ENCODE measurements around the gene HM13.
"Not testable (repeated sequence)": the region's sequence is repeated elsewhere in the genome, so short reads cannot be mapped to it uniquely, and the experiment has no call there.

Gene HM13, protein sequence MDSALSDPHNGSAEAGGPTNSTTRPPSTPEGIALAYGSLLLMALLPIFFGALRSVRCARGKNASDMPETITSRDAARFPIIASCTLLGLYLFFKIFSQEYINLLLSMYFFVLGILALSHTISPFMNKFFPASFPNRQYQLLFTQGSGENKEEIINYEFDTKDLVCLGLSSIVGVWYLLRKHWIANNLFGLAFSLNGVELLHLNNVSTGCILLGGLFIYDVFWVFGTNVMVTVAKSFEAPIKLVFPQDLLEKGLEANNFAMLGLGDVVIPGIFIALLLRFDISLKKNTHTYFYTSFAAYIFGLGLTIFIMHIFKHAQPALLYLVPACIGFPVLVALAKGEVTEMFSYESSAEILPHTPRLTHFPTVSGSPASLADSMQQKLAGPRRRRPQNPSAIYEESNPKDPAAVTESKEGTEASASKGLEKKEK

DNA sequence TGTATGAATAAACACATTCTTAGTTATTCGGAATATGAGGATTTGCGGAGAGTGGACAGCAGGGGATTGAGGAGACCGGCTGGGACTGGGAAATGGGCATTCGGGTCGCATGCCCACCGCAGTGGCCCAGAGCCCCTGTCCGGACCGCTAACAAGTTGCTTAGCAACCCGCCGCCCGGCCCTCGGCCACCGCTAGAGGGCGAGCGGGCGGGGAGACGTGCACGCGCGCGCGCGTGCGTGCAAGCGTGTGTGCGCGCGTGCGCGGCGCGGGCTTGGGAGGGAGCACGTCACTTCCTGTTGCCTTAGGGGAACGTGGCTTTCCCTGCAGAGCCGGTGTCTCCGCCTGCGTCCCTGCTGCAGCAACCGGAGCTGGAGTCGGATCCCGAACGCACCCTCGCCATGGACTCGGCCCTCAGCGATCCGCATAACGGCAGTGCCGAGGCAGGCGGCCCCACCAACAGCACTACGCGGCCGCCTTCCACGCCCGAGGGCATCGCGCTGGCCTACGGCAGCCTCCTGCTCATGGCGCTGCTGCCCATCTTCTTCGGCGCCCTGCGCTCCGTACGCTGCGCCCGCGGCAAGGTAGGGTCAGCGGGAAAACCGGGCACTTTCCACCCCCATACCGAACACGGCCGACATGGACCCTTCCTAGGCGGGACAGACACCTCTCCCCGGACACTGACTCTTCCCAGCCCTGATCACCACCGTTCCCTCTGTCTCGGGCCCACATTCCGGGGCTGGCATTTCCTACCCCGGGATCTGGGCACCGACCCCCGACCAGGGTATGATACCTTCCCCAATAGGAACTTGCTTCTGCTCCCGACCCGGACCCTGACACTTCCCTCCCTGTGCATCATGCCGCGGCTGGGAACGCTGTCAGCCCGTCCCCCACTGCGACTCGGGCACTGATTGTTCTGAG is at the start of gene HM13:
HM13 (plus strand) TSS at position 289 of the 918 bp plus-strand sequence; CDS start at position 399, 110 bp downstream.
- DNase-seq (ENCODE audit: low read depth) = peak; percentile 83

DNA sequence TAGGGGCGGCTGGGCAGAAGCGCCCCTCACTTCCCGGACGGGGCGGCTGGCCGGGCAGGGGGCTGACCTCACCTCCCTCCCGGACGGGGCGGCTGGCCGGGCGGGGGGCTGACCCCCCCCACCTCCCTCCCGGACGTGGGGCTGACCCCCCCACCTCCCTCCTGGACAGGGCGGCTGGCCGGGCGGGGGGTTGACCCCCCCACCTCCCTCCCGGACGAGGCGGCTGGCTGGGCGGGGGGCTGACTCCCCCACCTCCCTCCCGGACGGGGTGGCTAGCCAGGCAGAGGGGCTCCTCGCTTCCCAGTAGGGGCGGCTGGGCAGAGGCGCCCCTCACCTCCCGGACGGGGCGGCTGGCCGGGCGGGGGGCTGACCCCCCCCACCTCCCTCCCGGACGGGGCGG is 43.3 kb upstream of the HM13 start:
- DNase-seq (ENCODE audit: low read depth) = not testable (repeated sequence)

DNA sequence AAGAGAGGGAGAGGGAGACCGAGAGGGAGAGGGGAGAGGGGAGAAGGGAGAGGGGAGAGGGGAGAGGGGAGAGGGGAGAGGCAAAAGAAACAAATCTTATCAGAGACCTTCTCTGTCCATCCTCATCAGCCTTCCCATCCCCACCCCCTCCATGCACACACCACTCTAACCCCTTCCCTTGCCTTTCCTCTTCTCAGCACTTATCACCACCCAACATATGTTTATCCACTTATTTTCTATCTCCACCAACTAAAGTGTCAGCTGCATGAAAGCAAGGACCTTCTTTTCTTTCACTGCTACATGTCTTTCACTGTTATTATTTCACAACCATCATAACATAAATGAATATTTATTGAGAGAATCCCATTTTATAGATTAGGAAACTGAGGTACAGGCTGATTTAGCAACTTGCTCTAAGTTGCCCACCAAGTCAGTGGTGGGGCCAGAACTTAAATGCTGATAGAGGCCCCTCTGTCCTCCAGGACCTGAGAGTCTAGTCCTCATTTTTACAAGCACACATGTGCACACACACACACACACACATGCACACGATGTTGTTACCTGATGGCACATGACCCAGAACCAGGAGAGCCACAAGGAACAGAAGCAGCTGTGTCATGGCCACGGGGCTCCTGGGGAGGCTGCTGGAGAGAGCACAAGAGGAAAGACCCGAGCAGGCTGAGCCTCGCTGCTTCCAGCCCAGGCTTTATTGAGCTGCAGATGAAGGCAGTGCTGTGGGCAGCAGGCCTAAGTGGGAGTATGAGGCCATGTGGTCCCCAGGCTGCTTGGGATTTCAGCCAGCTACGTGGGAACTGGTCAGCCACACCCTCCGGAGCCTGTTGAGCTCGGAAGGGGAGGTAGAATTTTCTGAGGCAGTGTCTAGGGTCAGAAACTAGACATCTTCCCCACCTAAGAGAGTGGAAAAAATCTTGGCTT is 41.6 kb upstream of the HM13 start:
- no peak for DNase-seq (ENCODE audit: low read depth)

DNA sequence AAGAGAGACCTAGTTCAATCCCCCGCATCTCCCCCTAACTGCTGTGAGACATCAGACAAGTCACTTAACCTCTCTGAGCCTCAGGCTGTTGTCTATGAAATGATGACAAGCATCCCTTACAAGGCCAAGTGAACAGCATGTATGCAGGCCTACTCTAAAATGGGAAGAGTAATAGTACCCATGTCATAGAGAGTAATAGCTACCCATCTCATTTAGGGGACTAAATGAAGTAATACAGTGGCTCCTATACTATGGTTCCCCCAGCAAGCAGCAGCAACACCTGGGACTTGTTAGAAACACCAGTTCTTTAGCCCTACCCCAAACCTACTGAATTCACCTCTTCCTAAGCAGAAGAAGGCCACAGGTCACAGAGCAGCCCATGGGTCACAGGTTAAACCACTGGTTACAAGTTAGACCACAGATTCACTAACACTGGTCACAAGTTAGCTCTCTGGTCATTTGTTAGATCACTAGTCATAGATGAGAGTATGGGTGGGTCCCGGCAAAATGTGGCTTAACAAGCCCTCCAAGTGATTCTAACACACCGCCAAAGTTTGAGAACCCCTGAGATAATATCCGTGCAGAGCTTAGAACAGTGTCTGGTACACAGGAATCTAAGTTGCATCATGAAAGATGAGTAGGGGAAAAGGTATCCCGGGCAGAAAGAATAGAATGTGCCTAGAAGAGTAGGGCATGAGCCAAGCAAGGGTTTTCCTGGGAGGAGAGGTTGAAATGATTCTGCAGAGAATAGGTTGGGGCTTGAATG is 40.7 kb upstream of the HM13 start:
- no peak for DNase-seq (ENCODE audit: low read depth)

DNA sequence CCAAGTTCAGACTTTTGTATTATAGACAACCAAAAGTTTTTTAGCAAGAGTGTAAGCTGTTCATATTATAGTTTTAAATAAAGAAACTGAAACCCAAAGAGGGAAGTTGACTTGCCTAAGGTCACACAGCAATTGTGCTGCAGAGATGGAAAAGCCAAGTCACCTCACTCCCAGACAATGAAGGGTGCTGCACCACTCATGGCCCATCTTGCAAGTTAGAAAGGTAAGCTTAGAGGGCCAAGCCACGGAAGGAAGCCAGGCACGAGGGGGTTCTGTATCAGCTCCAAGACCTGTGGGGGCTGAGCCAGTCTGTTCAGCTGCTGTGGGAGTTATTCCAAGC is 40.2 kb upstream of the HM13 start:
- DNase-seq (ENCODE audit: low read depth) = no peak

DNA sequence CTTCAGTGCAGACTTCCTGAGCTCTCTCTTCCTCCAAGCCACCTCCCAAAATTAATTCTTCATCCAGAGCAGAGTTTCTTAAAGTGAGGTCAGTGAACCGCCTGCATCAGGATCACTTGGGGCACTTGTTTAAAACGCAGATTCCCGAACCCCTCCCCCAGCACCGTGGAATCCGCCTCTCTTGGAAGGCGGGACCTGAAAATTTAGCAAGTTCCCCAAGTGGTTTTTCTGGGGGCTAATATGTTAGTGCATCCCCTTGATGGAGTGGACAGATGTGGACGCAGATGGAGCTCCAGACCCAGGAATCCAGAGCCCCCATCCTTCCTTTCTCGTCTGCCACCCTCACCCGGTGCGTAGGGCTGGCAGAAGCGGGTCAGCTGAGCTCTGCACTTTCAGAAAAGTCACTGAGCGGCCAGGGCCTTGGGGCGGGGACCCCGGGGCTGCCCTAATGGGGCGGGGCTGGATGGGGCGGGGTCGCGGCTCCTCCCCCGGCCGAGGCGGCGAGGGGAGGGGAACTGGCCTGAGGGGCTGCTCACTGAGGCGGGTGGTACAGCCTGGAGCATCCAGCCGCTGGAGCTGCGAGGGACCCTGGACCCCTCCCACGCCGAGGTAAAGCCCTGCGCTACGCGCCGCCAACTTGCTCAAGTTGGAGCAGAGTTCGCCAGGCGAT is 39.3 kb upstream of the HM13 start, which contains the start of the genes DEFB124 and REM1:
DEFB124 (minus strand) TSS at position 370 of the 670 bp plus-strand sequence. CDS start 2,114 bp downstream, outside the sequence.
REM1 (plus strand) TSS at position 531 of the 670 bp plus-strand sequence. CDS start 1,158 bp downstream, outside the sequence.
- no peak for DNase-seq (ENCODE audit: low read depth)

DNA sequence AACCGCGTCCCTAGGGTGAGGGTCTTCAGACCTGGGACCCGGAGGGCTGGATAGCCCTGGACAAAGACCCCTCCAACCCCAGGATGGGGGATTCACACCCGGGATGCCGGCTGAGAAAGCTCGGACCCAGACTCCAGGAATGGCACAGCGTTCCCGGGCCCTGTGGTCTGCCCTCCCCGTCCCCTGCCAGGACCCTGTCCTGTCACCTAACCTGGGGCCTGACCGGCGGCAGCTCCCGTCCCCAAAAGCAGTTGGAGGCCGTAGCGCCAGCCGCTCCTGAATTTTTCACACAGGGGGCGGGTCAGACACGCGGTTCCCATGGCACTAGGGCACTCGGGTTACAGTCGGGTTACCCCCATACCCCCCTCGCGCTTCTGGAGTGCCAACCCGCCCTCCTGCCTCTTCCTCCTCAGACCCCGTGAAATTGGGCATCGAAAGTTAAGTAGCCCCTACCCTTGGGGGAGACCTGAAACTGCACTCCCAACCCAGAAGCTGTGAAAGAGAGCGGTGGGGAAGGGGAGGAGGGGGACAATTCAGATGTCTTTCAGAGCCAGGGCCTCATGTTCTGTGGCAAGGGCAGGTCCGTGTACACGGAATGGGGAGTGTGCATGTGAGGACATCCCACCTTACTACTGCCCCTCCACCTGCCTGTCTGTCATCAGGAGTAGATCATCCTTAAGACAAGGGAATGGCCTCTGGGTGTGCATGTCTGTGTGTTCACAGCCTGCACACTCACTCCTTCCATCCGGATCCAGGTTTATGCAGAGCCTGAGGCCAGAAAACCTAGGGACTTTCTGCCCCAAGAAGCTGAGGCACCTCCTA is 38.6 kb upstream of the HM13 start:
- no peak for DNase-seq (ENCODE audit: low read depth)

DNA sequence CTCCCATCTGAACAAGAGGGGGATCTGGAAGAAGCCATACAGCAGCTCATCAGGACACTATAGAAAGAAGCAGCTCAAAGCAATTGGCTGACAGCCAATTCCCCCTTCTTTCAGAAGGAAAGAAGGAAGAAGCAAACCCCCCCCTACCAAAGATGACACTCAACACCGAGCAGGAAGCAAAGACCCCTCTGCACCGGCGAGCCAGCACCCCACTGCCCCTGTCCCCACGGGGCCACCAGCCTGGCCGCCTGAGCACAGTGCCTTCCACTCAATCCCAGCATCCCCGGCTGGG is 38.0 kb upstream of the HM13 start:
- no peak for DNase-seq (ENCODE audit: low read depth)

DNA sequence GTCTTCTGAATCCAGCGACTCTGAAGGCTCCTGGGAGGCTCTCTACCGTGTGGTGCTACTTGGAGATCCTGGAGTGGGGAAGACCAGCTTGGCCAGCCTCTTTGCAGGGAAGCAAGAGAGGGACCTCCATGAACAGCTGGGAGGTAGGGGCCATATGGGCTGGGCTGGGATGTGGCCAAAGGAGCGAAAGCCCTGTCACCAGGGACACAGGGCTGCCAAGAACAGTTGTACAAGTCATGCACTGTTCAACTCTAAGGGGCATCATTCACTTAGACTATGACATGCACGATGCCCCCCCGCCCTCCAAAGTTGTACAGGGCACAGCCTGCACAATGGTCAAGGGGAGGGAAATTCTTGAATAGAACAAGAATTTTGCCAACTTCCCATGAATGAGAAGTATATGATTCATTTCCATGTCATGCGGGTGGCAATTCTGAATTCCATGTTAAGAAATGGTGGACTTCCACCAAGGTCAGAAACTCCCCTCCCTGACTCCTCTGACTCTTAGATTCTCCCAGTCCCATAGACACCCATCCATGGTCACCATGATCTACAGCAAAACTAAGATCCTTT is 37.5 kb upstream of the HM13 start:
- DNase-seq (ENCODE audit: low read depth) = no peak

DNA sequence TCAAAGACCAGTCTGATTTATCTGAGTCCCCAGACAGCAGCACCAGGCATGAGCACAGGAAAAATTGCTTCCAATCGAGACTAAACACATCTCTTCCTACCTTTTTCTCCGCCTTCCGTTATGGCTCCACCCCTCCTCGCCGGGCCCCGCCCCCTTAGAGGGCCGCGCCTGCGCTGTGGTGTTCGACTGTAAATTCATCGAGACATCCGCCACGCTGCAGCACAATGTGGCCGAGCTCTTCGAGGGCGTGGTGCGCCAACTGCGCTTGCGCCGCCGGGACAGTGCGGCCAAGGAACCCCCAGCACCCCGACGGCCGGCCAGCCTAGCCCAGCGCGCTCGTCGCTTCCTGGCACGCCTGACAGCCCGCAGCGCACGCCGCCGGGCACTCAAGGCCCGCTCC is 30.2 kb upstream of the HM13 start:
- no peak for DNase-seq (ENCODE audit: low read depth)

DNA sequence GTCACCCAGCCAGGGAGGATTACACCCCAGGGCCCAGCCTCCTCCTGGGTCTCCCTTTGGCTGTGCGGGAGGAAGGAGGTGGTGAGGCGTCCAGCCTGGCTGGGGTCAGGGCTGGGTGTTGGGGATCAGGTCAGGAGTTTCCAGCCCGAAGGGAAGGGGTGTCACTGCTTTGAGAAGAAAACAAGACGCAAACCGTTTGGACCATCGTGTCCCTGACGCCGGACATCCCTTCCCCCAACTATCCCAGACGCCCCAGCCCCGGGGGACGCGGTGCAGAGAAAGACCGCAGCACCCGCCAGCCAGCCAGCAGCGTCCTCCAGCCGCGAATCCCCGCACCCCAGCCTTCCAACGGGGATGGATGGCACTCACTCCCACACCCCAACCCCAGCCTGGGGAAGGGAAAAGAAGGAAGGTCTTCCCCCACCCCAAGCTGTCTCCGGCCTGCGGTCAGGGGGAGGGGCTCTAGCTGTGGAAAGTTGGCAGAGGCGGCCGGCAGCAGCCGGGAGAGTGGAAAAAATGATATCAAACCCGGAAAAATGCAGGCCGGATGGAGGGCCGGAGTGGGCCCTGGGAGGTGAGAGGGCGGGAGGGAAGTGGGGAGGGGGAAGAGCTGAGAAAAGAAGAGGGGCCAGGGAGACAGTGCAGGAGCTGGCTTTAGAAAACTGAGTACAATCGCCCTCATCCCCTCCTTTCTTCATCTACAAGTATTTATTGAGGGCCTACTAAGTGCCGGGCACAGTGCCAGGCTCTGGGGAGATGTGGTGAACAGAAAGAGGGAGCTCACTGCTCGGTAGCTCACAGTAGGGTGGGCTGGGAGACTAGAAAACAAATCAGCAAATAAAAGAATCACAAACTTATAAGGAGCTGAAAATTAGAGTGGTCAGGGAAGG is 28.5 kb upstream of the HM13 start:
- DNase-seq (ENCODE audit: low read depth) = no peak

DNA sequence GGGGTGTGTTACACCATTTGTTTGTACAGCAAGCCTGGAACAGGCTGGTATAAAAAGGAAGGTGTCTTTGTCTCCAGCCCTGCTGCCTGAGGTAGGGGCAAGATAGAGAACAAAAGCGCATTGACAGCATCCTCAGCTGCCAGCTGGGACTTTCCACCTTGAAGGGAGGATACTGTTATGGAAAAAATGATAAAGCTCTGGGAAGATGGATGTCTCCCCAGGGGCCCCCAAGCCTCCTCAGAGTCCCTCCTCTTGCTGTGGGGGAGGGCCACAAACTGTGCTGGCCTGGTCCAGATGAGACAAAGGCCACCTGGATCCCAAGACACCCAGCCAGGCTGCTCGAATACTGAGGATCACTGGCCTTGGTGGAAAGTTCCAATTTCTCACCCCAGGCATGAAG is 26.1 kb upstream of the HM13 start:
- no peak for DNase-seq (ENCODE audit: low read depth)

DNA sequence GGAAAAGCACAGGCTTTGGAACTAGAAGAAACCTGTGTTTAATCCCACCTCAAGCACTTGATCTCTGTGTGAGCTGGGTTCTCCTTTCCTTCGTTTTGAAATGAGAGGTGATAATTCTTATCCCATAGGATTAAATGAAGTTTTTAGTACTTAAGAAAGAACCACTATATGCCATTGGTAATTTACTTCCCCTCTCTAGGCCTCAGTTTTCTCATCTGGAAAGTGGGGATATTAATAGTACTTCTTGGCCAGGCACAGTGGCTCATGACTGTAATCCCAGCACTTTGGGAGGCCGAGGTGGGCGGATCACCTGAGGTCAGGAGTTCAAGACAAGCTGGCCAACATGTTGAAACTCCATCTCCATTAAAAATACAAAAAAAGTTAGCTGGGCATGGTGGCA is 25.1 kb upstream of the HM13 start:
- no peak for DNase-seq (ENCODE audit: low read depth)

DNA sequence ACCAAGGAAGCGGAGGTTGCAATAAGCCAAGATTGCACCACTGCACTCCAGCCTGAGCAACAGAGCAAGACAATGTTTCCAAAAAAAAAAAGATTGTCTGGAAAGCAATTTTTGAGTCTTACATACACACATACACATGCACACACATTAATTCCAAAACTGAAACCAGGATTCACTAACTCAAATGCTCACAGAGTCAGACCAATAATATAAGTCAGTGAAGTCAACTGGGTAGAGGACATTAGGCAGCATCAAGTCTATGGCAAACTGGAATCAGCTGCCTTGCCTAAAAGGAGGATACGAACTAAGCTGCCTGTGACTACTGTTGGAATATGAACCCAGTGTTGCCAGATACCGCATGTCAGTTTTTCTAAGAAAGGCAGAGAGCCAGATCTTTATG is 23.5 kb upstream of the HM13 start:
- no peak for DNase-seq (ENCODE audit: low read depth)

DNA sequence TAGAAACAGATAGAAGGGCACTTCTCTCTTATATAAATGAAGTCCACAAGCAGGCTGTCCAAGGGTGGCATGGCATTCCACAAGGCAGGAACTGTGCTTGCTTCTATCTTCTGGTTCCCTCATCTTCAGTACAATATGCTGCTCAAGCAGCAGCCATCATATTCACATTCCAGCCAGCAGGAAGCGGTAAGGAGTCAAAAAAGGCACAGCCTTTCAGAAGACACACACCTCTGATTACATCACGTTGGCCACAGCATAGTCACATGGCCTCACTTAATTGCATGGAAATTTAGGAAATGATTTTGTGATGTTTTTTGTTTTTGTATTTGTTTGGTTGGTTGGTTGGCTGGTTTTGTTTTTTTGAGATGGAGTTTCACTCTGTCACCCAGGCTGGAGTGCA is 20.1 kb upstream of the HM13 start:
- no peak for DNase-seq (ENCODE audit: low read depth)

DNA sequence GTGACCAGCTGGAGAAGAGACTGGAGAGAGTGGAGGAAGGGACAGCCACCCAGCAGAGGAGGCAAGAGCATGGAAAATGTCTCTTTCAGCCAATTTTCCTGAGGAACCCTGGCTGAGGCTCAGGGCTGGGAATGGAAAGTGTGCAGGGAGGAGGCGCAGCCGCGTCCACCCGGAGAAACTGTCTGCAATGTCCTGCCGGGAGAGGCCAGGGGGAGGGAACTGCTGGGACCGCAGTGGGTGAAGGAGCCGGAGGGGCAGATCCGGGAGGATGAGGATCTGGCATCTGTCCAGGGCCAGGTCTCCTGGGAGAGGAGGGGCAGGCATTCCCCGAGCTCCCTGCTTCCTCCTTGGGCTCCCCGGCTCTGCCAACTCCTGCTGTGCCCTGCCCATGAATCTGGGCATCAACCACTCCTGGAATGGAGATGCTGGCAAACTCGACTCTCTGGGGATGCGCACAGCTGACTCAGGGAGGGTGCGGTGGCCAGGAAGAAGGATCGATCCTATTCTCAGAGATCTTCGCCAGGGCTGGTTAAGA is 17.4 kb upstream of the HM13 start:
- no peak for DNase-seq (ENCODE audit: low read depth)

DNA sequence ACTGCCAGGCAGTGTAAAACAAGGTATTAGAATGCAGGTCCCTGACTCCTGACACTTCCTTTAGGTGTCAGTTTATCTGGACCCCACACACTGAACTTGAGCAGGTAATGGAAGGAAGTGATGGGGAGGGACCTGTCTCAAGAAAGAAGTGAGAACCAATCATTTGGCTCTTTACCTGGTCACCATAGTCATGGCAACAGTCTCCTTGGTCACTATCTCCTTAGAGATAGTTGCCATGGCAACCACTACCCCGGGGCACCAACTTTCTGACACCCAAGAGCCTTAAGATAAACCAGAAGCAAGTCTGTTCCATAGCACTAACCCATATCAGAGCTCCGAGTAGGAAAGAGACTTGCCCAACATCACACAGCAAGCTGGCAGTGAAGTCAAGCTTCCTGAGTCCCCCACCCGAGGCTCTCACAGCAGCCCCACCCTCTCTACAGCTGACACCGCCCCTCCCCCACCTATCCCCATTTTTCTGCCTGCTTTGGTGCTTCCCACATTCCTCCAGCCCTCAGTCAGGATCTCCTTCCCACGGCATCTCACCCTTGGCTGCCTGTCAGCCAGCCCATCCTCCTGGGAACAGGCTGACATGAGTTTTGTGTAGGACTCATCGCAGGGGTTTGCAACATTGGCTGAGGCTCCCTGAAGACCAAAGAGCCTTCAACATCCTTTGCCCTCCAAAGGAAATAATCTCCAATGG is 16.3 kb upstream of the HM13 start:
- DNase-seq (ENCODE audit: low read depth) = no peak

Measured in activated T-cell treated with anti-CD3 and anti-CD28 coated beads for 1 hour (primary cell).